HepG2 (cell line): ENCODE results near the gene RBM8A. TPM values are rescaled to one million over a fixed set of nuclear protein-coding genes. Genes with fewer than 3 reads are reported as not detected.

Experiments used
- CBX2 ChIP-seq, 2 experiments: fragments of 200-600 bp in 1 of 2; sonication (generic); formaldehyde crosslinking in 1 of 2; IDR thresholded peaks; 2 replicates each; pipeline versions ENCODE4 v1.7.0 to v1.8.1; 2018 to 2022; ENCODE audit warnings: low read depth in 2 of 2, low read length in 1 of 2, mild to moderate bottlenecking in 1 of 2, missing genetic modification reagents in 1 of 2
- CHCHD3 ChIP-seq: sonication (generic); formaldehyde crosslinking; IDR thresholded peaks from 2 replicates; pipeline ENCODE4 v1.8.0; 2022; ENCODE audit warnings: mild to moderate bottlenecking, missing genetic modification reagents, moderate library complexity
- FOSL2 ChIP-seq: sonication (generic); formaldehyde crosslinking; IDR thresholded peaks from 2 replicates; pipeline ENCODE4 v1.4.0; 2020; ENCODE audit warnings: missing genetic modification reagents
- FOXO4 ChIP-seq: sonication (generic); formaldehyde crosslinking; conservative IDR thresholded peaks from 2 replicates; pipeline ENCODE4 v1.8.1; 2023; ENCODE audit warnings: missing genetic modification reagents
- IKZF4 ChIP-seq: sonication (generic); formaldehyde crosslinking; IDR thresholded peaks from 2 replicates; pipeline ENCODE4 v1.5.1; 2020; ENCODE audit warnings: borderline replicate concordance, mild to moderate bottlenecking, low read depth, missing genetic modification reagents; ENCODE audit errors: not compliant biosample characterization
- KLF16 ChIP-seq, 2 experiments: sonication (generic) in 1 of 2; formaldehyde crosslinking in 1 of 2; IDR thresholded peaks; 2 replicates each; pipeline versions ENCODE4 v1.6.1 to v1.8.0; 2016 to 2023; ENCODE audit warnings: missing genetic modification reagents in 2 of 2, missing compliant biosample characterization in 1 of 2
- KMT2A ChIP-seq: sonication (generic); formaldehyde crosslinking; IDR thresholded peaks from 2 replicates; pipeline ENCODE4 v1.4.0; 2020; ENCODE audit warnings: missing genetic modification reagents
- MAFK ChIP-seq, 2 experiments: IDR thresholded peaks in 1 of 2; conservative IDR thresholded peaks in 1 of 2; 2 replicates each; pipeline ENCODE4 v1.6.1; 2011; ENCODE audit warnings: improper control_type of control experiment in 2 of 2, low read length in 2 of 2
- MEIS1 ChIP-seq: sonication (generic); formaldehyde crosslinking; IDR thresholded peaks from 2 replicates; pipeline ENCODE4 v1.9.0; 2021; ENCODE audit warnings: mild to moderate bottlenecking, missing genetic modification reagents, moderate library complexity, borderline replicate concordance
- POLR2G ChIP-seq: fragments of 200-400 bp; formaldehyde crosslinking; IDR thresholded peaks from 2 replicates; pipeline ENCODE4 v1.6.1; 2018; ENCODE audit warnings: mild to moderate bottlenecking, low read depth, low read length, moderate library complexity
- RCOR2 ChIP-seq: IDR thresholded peaks from 2 replicates; pipeline ENCODE4 v1.6.1; 2016; ENCODE audit warnings: missing biosample characterization, missing genetic modification reagents
- SALL2 ChIP-seq: sonication (generic); formaldehyde crosslinking; IDR thresholded peaks from 2 replicates; pipeline ENCODE4 v1.8.1; 2023; ENCODE audit warnings: mild to moderate bottlenecking, missing genetic modification reagents, inconsistent platforms
- SKI ChIP-seq: fragments of 450-650 bp; IDR thresholded peaks from one replicate; pipeline ENCODE4 v1.6.1; 2018; ENCODE audit warnings: mild to moderate bottlenecking; ENCODE audit not compliant: partially characterized antibody
- TOE1 ChIP-seq: sonication (generic); formaldehyde crosslinking; IDR thresholded peaks from 2 replicates; pipeline ENCODE4 v1.4.0; 2020; ENCODE audit warnings: mild to moderate bottlenecking, missing genetic modification reagents
- ZBTB42 ChIP-seq: sonication (generic); formaldehyde crosslinking; IDR thresholded peaks from 2 replicates; pipeline ENCODE4 v1.5.0; 2020; ENCODE audit warnings: mild to moderate bottlenecking, missing genetic modification reagents
- ZKSCAN8 ChIP-seq: IDR thresholded peaks from 2 replicates; pipeline ENCODE4 v1.6.1; 2016; ENCODE audit warnings: borderline replicate concordance, missing genetic modification reagents, missing compliant biosample characterization
- ZNF224 ChIP-seq: sonication (generic); formaldehyde crosslinking; IDR thresholded peaks from 2 replicates; pipeline ENCODE4 v1.5.0; 2020; ENCODE audit warnings: mild to moderate bottlenecking, missing genetic modification reagents
- ZNF234 ChIP-seq: sonication (generic); formaldehyde crosslinking; conservative IDR thresholded peaks from 2 replicates; pipeline ENCODE4 v1.5.1; 2020; ENCODE audit warnings: mild to moderate bottlenecking, missing genetic modification reagents
- ZNF343 ChIP-seq: sonication (generic); formaldehyde crosslinking; IDR thresholded peaks from 2 replicates; pipeline ENCODE4 v1.4.0; 2020; ENCODE audit warnings: mild to moderate bottlenecking, missing genetic modification reagents
- ZNF431 ChIP-seq: sonication (generic); formaldehyde crosslinking; IDR thresholded peaks from 2 replicates; pipeline ENCODE4 v1.9.0; 2022; ENCODE audit warnings: missing genetic modification reagents, low read depth, mild to moderate bottlenecking, borderline replicate concordance
- ZNF577 ChIP-seq: sonication (generic); formaldehyde crosslinking; IDR thresholded peaks from 2 replicates; pipeline ENCODE4 v1.4.0; 2020; ENCODE audit warnings: mild to moderate bottlenecking, low read depth, missing genetic modification reagents, borderline replicate concordance
- ZSCAN20 ChIP-seq: sonication (generic); formaldehyde crosslinking; IDR thresholded peaks from 2 replicates; pipeline ENCODE4 v1.4.0; 2020; ENCODE audit warnings: missing genetic modification reagents, mild to moderate bottlenecking, borderline replicate concordance
- ZSCAN25 ChIP-seq: sonication (generic); formaldehyde crosslinking; IDR thresholded peaks from 2 replicates; pipeline ENCODE4 v1.8.0; 2022; ENCODE audit warnings: mild to moderate bottlenecking, missing genetic modification reagents
- polyA plus RNA-seq, 8 experiments: library from polyadenylated mRNA; depleted of rRNA in 3 of 8; stranded (reverse) in 7 of 8; unstranded in 1 of 8; fragments of >200 nt; fragmentation: Illumina TruSeq in 4 of 8; extraction: Trizol in 4 of 8; gene quantifications; 2 replicates each; pipeline versions ENCODE4 v1.2.1 to v1.2.3, GENCODE V29; 2011 to 2016; ENCODE audit warnings: low read depth in 4 of 8, missing spikeins in 1 of 8, mixed read lengths in 1 of 8; ENCODE audit not compliant: insufficient read depth in 1 of 8
- total RNA-seq, 5 experiments: library from RNA; depleted of rRNA; stranded (reverse); fragments of >200 nt; fragmentation: Illumina TruSeq; extraction: Trizol; gene quantifications; 2 replicates each; pipeline ENCODE4 v1.2.3, GENCODE V29; 2016; ENCODE audit warnings: low read depth in 1 of 5
- TF ChIP-seq, protein P1 (sequence below): sonication (generic); formaldehyde crosslinking; conservative IDR thresholded peaks from 2 replicates; pipeline ENCODE4 v1.5.0; 2020; ENCODE audit warnings: missing genetic modification reagents
- TF ChIP-seq, protein P2 (sequence below): sonication (generic); formaldehyde crosslinking; IDR thresholded peaks from 2 replicates; pipeline ENCODE4 v1.4.0; 2020; ENCODE audit warnings: missing genetic modification reagents

The RBM8A gene
- total and polyA plus RNA-seq, 2 of the 13 experiments (the other 11 are each of a cell fraction or from before 2014, with no cell fraction given) = 106 to 162 TPM

DNA sequence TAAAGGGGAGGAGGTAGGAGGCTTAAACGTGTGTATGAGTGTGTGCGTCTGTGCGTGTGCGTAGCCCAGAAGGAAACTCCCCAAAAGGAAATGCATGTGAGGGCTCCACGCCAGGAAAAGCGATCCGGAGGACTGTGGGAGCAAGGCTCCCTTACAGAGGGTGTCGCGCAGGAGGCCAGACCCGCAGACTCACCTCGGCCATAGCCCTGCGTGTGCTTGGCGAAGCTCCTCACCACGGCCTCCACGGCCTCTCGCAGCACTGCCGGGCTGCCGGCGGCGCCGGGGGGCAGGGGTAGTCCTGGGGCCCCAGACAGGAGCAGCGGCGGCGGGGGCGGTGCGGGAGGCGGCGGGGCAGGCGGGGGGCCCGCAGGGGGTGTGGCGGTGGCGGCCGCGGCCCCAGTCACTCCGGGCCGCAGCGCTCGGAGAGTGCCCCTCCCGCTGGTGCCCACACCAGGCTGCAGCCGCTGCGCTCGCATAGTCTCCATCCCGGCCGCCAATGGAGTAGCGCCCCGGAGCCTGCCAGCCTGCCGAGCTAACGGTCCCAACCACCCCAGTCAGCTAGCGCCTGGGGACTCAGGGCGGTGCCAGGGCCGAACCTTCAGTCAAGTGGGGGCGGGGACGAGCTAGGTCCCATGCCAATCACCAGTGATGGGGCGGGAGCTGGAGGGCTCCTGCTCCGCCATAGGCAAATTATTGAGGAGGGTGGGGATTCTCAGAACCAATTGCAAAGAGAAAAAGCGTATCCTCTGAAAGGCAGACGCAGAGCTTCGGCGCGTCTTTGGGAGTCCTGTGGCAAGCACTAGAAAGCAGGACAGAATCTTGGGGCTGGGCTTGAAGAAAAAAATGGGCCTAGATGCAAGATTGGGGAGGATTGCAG is 30.4 kb upstream of the RBM8A start, which contains the start of gene LIX1L (continued):
- TF ChIP-seq FOXO4 (CRISPR knock-in tag) (no peak), ZBTB42 (no peak), IKZF4 (CRISPR knock-in tag) (peak; percentile 17), TOE1 (no peak), CBX2 (IDR thresholded peaks at IDR 0.05; ENCODE audit: low read depth, low read length) (no peak), CBX2 (CRISPR knock-in tag; IDR thresholded peaks at IDR 0.05; ENCODE audit: low read depth) (no peak), CHCHD3 (CRISPR knock-in tag) (no peak), RCOR2 (CRISPR knock-in tag) (no peak), ZKSCAN8 (CRISPR knock-in tag) (0 out of 2 replicates have a peak, but pooled peaks have one; percentile 37), ZNF234 (CRISPR knock-in tag) (no peak), SALL2 (peak; percentile 71; the same call in 1 of the 2 replicates), MEIS1 (CRISPR knock-in tag) (no peak), MAFK (conservative IDR thresholded peaks at IDR 0.05 in 1 of 2, IDR thresholded peaks at IDR 0.05 in 1 of 2; ENCODE audit: low read length in 2 of 2) (no peak), ZNF577 (no peak), SKI (peak; percentile 30), ZSCAN20 (CRISPR knock-in tag) (no peak), ZSCAN25 (no peak), KMT2A (CRISPR knock-in tag) (peak; percentile 86), FOSL2 (CRISPR knock-in tag) (no peak), POLR2G (peak; percentile 81), ZNF431 (no peak), ZNF343 (CRISPR knock-in tag) (no peak), KLF16 (CRISPR knock-in tag; IDR thresholded peaks at IDR 0.05) (peak in 1 of 2 experiments; percentile 76; a peak in 2 of 4 replicates), ZNF224 (CRISPR knock-in tag) (no peak)
- TF ChIP-seq, protein P1, sequence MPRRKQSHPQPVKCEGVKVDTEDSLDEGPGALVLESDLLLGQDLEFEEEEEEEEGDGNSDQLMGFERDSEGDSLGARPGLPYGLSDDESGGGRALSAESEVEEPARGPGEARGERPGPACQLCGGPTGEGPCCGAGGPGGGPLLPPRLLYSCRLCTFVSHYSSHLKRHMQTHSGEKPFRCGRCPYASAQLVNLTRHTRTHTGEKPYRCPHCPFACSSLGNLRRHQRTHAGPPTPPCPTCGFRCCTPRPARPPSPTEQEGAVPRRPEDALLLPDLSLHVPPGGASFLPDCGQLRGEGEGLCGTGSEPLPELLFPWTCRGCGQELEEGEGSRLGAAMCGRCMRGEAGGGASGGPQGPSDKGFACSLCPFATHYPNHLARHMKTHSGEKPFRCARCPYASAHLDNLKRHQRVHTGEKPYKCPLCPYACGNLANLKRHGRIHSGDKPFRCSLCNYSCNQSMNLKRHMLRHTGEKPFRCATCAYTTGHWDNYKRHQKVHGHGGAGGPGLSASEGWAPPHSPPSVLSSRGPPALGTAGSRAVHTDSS = no peak
- TF ChIP-seq, protein P2, sequence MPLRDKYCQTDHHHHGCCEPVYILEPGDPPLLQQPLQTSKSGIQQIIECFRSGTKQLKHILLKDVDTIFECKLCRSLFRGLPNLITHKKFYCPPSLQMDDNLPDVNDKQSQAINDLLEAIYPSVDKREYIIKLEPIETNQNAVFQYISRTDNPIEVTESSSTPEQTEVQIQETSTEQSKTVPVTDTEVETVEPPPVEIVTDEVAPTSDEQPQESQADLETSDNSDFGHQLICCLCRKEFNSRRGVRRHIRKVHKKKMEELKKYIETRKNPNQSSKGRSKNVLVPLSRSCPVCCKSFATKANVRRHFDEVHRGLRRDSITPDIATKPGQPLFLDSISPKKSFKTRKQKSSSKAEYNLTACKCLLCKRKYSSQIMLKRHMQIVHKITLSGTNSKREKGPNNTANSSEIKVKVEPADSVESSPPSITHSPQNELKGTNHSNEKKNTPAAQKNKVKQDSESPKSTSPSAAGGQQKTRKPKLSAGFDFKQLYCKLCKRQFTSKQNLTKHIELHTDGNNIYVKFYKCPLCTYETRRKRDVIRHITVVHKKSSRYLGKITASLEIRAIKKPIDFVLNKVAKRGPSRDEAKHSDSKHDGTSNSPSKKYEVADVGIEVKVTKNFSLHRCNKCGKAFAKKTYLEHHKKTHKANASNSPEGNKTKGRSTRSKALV (CRISPR knock-in tag) = peak; percentile 69; the same call in 1 of the 2 replicates
